ENCODE data around the gene EEF1A1.
"Not testable (repeated sequence)": the region's sequence is repeated elsewhere in the genome, so short reads cannot be mapped to it uniquely, and the experiment has no call there.

Gene EEF1A1

DNA sequence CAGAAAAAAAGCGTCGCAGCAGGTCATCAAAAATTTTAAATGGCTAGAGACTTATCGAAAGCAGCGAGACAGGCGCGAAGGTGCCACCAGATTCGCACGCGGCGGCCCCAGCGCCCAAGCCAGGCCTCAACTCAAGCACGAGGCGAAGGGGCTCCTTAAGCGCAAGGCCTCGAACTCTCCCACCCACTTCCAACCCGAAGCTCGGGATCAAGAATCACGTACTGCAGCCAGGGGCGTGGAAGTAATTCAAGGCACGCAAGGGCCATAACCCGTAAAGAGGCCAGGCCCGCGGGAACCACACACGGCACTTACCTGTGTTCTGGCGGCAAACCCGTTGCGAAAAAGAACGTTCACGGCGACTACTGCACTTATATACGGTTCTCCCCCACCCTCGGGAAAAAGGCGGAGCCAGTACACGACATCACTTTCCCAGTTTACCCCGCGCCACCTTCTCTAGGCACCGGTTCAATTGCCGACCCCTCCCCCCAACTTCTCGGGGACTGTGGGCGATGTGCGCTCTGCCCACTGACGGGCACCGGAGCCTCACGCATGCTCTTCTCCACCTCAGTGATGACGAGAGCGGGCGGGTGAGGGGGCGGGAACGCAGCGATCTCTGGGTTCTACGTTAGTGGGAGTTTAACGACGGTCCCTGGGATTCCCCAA, at the start of gene EEF1A1:
Gene EEF1A1, minus strand, starts transcription at position 345 of the 663 bp plus-strand sequence. CDS start 1,006 bp downstream, outside the sequence.
- DNase-seq: peak; percentile 100

DNA sequence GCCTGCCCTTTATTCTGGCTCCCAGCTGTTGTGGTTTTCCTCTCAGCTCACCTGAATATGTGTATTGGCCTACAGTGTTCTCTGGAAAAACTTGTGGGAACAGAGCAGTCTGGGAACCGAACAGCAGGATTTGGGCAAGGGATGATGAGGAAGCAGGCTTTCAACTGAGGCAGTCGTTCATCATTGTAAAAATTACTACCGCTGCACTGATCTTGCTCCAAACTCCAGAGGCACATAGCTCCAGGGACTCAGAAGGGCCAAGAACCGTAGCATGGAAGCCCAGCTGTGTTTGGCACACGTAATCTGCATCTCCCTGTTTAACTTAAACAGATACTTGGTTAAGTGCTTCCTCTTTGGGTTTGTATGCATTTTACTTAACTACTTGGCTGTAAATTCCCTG, 48.3 kb upstream of the EEF1A1 start:
- DNase-seq: no peak

DNA sequence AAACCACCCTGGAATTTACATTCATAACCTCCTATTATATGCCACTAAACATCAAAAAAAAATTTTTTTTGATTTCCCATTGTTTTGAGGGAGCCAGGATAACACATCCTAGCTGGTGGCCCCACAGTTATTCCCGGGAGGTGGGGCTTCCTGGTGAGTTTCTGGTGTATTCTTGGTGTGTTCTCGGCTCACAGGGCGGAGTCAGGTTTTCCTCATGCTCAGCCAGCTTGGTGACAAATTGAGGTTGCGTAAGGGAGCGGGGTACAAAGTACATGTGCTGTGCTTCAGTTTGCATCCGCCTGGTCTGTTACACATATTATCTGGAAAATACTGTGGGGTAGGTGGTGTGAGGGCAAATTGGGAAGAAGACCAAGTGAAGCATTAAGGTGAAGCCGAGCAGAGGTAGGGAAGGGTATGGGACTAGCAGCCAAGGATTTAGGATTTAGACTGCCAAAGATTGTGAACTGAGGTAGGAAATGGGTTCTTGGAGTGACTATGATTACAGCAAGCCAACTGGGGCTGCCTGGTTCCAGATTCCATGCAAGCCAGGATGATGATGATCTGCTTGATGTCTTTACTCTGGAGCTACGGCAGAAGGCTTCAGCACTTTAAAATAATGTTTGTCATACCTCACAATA, 46.2 kb upstream of the EEF1A1 start:
- DNase-seq: peak in 1 of 2 donors; percentile 37

DNA sequence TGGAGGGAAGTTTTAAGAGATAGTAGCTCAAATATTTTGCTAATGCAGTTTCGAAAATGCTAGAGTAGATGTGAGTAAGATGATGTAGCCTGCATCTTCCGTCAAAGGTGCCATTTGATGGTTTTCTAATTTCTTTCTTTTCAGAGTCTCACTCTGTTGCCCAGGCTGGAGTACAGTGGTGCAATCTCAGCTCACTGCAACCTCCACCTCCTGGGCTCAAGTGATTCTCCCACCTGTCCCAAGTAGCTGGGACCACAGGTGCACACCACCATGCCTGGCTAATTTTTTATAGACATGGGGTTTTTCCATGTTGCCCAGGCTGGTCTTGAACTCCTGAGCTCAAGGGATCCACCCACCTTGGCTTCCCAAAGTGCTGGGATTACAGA, 45.6 kb upstream of the EEF1A1 start:
- DNase-seq: not testable (repeated sequence)

DNA sequence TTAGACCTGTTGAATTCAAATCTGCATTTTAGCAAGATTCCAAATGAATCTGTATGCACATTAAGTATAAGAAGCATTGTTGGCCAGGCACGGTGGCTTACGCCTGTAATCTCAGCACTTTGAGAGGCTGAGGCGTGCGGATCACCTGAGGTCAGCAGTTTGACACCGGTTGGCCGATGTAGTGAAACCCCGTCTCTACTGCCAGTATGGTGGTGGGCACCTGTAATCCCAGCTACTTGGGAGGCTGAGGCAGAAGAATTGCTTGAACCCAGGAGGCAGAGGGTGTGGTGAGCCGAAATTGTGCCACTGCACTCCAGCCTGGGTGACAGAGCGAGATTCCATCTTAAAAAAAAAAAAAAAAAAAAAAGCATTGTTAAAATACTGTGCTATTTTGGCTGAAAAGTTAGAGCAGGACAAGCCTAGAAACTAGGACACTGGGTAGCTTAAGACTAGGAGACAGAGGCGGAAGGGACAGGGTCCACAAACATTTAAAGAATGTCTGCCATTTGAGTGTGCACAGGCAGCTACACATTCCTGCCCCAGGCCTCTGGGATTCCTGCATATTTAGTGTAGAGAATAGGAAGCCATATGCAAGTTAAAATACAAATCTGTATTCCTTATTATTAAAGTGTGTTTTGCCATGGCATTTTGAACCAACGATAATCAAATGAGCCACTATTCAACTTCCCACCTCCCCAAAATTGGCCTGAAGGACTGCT, 45.1 kb upstream of the EEF1A1 start:
- DNase-seq: no peak

DNA sequence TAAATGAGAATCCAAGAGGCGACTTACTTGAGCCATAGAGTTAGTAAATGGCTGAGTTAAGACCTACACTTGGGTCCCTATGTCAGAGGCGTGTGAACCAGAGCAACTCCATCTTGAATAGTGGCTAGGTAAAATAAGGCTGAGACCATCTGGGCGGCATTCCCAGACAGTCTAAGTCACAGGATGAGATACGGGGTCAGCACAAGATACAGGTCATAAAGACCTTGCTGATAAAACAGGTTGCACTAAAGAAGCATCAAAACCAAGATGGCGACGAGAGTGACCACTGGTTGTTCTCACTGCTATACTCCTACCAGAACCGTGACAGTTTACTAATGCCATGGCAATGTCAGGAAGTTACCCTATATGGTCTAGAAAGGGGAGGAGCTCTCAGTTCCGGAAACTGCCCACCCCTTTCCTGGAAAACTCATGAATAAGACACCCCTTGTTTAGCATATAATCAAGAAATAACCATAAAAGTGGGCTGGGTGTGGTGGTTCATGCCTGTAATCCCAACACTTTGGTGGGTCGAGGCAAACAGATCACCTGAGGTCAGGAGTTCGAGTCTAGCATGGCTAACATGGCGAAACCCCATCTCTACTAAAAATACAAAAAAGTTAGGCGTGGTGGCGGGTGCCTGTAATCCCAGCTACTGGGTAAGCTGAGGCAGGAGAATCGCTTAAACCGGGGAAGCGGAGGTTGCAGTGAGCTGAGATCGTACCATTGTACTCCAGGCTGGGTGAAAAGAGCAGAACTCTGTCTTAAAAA, 43.9 kb upstream of the EEF1A1 start:
- no peak for DNase-seq

DNA sequence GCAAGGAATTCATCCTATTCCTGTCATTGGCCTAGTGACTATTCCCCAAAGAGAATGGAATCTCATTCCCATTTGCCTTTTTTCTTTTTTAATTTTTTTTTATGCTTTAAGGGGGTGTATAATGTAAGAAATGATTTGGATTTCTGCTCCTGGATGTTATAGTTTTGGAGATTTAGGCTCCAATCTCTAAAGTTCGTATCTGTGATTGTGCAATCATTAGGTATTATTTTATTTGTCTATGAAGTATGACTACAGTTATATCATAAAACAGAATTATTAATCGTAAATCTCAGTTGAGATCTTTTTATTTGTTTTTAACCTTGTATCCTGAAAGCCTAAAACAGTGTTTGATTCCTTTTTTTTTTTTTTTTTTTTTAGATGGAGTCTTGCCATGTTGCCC, 41.7 kb upstream of the EEF1A1 start:
- no peak for DNase-seq

DNA sequence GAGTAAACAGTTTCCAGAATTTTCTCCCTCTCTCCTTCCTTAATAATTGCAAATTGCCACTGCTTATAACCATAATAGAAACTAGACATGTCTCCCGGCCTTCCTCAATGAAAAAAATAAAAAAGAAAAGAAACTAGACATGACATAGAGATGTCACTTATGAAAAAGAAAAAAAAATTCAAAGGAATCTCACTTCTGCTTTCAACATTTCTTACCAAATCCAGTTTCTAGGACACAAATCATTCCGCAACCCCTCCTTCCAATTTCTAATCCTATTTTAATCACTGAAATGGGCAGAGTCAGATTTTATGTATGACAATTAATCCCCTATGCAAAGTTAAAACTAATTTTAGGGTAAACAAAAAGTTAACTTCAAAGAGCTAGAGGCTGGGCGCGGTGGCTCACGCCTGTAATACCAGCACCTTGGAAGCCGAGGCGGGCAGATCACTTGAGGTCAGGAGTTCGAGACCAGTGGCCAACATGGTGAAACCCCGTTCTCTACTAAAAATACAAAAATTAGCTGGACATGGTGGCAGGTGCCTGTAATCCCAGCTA, 40.1 kb upstream of the EEF1A1 start:
- DNase-seq: no peak

DNA sequence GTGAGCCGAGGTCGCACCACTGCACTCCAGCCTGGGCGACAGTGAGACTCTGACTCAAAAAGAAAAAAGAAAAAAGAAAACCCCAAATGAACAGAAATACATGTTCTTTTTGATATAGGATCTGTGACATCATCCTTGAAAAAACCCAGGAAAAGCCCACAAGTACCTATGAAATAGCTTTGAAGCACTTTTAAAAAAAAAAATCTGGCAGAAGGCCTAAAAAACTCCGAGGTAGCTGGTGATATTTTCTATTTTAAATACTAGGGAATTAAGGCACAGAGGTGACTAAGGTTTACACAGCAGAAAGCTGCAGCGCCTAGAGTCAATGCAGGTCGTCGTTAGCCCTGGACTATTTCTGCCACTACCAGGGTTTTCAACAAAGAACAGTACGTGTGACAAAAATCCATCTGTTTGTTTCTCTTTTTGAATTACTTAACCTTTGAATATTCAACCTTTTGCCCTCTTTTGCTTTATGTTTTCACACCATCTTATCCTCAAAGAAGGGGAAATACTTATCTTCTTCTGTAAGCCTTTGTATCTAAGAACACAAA, 39.4 kb upstream of the EEF1A1 start:
- DNase-seq: no peak

DNA sequence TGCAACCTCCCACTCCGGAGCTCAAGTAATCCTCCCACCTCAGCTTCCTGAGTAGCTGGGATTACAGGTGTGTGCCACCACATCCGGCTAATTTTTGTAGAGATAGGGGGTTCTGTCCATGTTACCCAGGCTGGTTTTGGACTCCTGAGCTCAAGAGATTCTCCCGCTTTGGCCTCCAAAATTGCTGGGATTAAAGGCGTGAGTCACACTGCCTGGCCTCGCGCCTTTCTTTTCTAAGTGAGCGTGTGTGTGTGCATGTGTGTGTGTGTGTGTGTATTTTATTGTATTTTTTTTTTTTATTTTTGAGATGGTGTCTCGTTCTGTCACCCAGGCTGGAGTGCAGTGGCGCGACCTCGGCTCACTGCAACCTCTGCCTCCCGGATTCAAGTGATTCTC, 38.6 kb upstream of the EEF1A1 start:
- DNase-seq: not testable (repeated sequence)

DNA sequence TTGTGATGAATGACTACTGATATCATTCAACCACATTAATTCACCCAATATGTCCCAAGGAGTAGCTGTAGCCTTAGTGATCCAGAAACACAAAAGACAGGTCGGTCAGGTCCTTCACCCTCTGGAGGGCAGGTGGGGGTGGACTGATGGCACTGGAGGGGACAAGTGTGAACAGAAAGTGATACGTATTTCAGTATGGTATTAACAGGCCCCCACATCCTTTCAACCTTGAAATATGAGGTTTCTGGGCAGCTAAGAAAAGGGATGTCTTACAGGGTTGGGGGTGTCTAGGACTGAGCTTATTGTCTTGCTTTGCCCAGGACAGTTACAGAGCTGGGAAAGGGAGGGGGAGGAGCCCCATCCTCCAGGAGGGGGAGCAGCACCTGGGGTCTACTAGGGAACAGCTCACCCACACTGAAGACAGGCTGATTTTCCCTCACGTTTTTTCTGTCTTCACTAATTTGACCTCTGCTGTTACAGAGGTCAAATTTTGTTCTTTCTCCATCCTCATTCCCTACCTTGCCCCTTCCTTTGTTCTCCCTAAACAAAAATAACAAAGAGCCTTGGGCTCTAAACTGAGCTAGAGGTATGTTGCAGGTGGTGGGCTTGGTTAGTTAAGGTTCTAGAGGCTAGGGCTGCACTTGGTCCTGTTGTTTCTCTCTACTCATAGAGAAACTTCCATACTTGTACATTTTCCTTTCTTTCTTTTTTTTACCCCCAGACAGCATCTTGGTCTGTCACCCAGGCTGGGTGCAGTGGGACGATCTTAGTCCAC, 38.0 kb upstream of the EEF1A1 start:
- DNase-seq: no peak

DNA sequence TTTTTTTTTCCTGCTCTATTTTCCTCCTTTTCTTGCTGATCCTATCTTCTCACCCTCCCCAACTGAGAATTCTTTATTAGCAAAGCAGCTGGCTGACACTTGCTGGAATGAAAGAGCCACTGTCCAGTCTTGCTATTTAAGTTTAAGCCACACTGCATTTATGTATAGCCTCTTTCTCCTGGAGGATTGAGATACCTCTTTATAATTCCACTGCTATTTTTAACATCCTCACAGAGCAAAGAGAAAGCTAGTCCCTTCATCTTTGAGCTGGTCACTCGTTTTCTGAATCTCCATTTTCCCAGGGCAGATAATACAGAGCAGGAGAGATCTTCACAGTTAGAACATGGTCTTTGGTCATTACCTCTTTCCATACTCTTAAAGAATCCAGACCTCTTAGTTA, 36.0 kb upstream of the EEF1A1 start:
- no peak for DNase-seq

DNA sequence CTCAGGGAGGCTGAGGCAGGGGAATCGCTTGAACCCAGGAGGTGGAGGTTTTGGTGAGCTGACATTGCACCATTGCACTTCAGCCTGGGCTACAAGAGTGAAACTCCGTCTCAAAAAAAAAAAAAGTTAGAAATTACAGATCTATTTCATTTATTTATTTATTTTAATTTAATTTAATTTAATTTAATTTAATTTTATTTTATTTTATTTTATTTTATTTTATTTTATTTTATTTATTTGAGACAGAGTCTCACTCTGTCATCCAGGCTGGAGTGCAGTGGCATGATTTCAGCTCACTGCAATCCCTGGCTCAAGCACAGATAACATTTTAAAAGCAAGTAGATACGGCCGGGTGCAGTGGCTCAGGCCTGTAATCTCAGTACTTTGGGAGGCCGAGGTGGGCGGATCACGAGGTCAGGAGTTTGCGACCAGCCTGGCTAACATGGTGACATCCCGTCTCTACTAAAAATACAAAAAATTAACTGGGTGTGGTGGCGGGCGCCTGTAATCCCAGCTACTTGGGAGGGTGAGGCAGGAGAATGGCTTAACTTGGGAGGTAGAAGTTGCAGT, 34.6 kb upstream of the EEF1A1 start:
- DNase-seq: not testable (repeated sequence)

DNA sequence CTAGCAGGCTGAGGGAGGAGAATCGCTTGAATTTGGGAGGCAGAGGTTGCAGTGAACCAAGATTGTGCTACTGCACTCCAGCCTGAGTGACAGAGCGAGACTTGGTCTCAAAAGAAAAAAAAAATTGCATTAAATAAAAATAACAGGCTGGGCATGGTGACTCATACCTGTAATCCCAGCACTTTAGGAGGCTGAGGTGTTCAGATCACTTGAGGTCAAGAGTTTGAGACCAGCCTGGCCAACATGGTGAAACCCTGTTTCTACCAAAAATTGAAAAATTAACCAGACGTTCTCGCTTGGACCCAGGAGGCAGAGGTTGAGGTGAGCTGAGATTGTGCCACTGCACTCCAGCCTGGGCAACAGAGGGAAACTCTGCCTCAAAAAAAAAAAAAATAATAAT, 30.3 kb upstream of the EEF1A1 start:
- DNase-seq: not testable (repeated sequence)

DNA sequence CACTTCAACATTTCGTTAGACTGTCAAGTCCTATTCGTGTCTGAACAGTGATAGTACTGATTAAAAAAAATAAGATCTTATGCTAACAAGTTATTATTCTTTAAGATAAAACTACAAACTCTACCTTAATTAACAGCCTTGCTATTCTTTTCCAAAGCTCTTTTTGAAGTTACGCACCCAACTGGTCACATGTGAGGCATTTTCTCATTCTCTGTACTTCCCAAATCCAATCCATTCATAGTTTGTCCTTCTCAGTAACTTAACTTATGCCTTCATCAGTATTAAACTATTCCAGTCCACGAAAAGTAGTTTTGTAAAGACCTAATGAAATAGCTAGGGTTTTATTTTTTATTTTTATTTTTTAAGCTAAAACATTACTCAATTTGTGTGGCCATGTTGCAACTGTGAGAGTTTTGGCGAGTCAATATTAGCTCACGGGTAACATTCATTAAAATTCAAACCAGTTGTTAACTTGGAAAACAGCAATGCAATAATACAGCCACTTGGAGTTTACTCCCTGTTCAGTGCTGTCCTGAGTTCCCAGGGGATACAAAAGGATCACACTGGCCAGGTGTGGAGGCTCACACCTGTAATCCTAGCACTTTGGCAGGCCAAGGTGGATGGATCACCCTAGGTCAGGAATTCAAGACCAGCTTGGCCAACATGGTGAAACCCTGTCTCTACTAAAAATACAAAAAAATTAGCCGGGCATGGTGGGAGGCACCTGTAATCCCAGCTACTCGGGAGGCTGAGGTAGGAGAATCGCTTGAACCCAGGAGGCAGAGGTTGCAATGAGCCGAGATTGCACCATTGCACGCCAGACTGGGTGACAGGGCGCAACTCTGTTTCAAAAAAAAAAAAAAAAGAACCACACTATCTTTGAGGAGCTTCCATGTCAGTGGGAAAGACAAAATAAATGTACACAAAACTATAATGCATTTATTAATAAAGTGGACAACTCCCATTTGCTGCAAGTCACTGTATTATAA, 27.9 kb upstream of the EEF1A1 start:
- no peak for DNase-seq

DNA sequence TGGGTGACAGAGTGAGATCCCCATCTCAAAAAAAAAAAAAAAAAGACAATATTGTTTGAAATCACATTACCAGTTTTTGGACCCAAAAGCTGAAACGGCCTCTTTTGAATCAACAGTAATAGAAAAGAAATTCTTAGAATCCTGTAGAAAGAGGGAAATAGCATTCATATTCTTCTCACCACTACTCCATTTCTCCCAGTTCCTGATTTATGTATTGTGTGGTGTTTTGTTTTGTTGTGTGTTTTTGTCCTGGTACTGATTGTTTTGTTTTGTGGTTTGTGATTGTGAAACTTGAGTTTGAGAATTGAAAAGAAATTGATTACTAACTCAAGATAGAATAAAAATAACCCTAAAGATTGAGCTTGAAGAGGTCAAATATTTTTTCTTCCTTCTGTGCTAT, 26.2 kb upstream of the EEF1A1 start:
- no peak for DNase-seq

DNA sequence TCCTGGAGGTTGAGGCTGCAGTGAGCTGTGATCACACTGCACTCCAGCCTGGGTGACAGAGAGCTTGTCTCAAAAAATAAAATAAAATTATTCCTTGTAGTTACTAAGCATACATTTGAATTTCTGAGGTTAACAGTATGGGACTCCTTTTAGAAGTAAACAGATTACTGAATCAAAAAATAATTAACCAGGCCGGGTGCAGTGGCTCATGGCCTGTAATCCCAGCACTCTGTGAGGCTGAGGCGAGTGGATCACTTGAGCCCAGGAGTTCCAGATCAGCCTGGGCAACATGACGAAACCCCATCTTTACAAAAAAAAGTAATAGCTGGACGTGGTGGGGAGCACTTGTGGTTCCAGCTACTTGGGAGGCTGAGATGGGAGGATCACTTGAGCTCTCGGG, 22.1 kb upstream of the EEF1A1 start:
- no peak for DNase-seq

DNA sequence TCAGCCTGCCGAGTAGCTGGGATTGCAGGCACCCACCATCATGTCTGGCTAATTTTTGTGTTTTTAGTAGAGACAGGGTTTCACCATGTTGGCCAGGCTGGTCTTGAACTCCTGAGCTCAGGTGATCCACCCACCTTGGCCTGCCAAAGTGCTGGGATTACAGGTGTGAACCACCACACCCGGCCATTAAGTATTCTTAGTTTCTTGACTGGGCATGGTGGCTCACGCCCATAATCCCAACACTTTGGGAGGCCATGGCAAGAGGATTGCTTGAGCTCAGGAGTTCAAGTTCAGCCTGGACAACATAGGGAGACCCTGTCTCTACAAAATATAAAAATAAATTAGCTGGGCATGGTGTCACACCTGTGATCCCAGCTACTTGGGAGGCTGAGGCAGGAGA, 21.6 kb upstream of the EEF1A1 start:
- not testable (repeated sequence) for DNase-seq

DNA sequence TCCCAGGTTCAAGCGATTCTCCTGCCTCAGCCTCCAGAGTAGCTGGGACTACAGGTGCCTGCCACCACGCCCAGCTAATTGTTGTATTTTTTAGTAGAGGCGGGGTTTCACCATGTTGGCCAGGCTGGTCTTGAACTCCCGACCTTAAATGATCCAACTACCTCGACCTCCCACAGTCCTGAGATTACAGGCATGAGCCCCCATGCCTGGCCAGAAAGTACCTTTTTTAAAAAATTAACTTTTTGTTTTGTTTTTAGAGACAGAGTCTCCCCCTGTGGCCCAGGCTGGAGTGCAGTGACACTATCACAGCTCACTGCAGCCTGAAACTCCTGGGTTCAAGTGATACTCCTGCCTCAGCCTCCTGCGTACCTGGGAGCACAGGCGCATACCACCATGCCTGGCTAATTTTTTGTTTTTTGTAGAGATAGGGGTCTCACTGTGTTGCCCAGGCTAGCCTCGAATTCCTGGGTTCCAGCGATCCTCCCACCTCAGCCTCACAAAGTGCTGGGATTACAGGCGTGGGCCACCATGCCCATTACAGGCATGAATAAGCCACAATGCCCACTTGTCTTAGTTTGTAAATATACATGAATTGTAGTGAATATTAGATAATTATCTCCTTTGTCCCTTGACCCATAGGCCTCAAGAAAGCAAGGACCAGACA, 17.4 kb upstream of the EEF1A1 start:
- no peak for DNase-seq

DNA sequence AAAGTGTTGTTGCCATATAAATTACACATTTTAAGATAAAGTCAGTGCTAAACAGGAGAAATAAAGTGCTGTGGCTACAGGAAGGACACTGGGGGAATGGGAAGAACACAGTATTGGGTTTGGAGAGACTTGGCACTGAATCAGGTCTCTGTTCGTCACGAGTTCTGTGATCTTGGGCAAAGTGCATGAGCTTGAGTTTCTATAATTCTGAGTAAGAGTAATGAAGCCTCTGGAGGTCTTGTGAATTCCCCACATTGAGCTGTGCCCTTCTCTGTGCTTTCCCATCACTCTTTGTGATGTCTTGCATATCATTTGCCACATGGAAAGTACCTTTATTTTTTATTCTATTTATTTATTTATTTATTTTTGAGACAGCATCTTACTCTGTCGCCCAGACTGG, 16.8 kb upstream of the EEF1A1 start:
- DNase-seq: no peak
